Measurements from ENCODE around the gene CACNA1I.
"Not testable (repeated sequence)": the region's sequence is repeated elsewhere in the genome, so short reads cannot be mapped to it uniquely, and the experiment has no call there.

GRCh38 chr22:39522091-39522490 is 48.5 kb upstream of the CACNA1I start:
- TF ChIP-seq CTCF (IDR thresholded peaks at IDR 0.05; ENCODE audit: control extremely low read depth in 1 of 3, insufficient read depth in 1 of 3, low read depth in 1 of 3, low read length in 3 of 3); EP300 (IDR thresholded peaks at IDR 0.05; ENCODE audit: borderline replicate concordance in 1 of 2, low read depth in 2 of 2, low read length in 2 of 2); EGR1 (IDR thresholded peaks at IDR 0.05; ENCODE audit: borderline replicate concordance, low read depth, low read length); RFX5 (IDR thresholded peaks at IDR 0.05; ENCODE audit: borderline replicate concordance, low read depth, low read length); ZNF274 (IDR thresholded peaks at IDR 0.05; ENCODE audit: borderline replicate concordance, extremely low read depth, low read length): not testable (repeated sequence)
